SIG-M5 treated with dmso at 0.1 percent for 504 hours (cell line): Measurements from ENCODE around the gene KRTAP24-1.

Experiments
- DNase-seq: peaks from one replicate; lab custom pipeline; 2025; ENCODE audit not compliant: unreplicated experiment; lab: John Stamatoyannopoulos, UW

Gene KRTAP24-1

GRCh38 chr21:30238168-30238567 lies 44.6 kb downstream of the KRTAP24-1 start:
- DNase-seq: no peak

- no peak for DNase-seq
Observed at GRCh38 chr21:30234643-30235042, 48.1 kb downstream of the KRTAP24-1 start.

DNA sequence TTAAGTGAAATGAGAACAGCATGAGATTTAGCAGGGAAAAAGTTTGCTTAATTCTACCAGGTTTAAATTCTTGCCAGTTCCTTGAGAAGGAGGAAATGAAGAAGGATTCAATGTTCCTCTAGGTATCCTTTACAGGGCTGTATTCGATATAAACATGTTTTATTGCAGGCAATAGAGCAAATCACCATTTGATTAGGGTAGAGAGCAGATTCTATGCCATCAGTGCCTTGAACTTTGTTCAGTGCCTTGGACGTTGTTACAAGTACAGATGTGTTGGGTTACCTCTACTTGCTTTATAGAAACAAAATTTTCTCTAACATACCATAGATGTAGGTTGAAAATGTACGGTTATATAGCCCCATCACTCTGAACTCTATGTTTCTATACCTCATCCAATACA lies 48.7 kb downstream of the KRTAP24-1 start:
- no peak for DNase-seq

GRCh38 chr21:30233228-30234020 lies 49.3 kb downstream of the KRTAP24-1 start:
- DNase-seq: no peak

GRCh38 chr21:30232011-30232410 lies 50.7 kb downstream of the KRTAP24-1 start:
- DNase-seq: no peak
